Upper lobe of right lung (tissue), 1 donor: ENCODE data around the gene TSG101. TPM values are rescaled to one million over a fixed set of nuclear protein-coding genes. Genes with fewer than 3 reads are reported as not detected.

Source experiments
- ATAC-seq: fragments of 200-7000 bp; cut with Tn5 transposase; one replicate; pipeline ENCODE4 v1.9.1; 2020; ENCODE audit warnings: mild to moderate bottlenecking, moderate library complexity
- DNase-seq: peaks from one replicate; pipeline ENCODE4 v3.0.0-alpha.2; 2020
- H3K27ac ChIP-seq: fragments of 200-600 bp; one replicate; pipeline ENCODE4 v1.8.0; 2022
- H3K27me3 ChIP-seq: fragments of 200-600 bp; one replicate; pipeline ENCODE4 v1.8.0; 2022; ENCODE audit warnings: mild to moderate bottlenecking
- H3K36me3 ChIP-seq: fragments of 200-600 bp; one replicate; pipeline ENCODE4 v1.8.0; 2022
- H3K4me1 ChIP-seq: fragments of 200-600 bp; one replicate; pipeline ENCODE4 v1.8.0; 2022
- H3K4me3 ChIP-seq: fragments of 200-600 bp; one replicate; pipeline ENCODE4 v1.8.0; 2022; ENCODE audit warnings: mild to moderate bottlenecking
- H3K9me3 ChIP-seq: fragments of 200-600 bp; one replicate; pipeline ENCODE4 v1.8.0; 2022
- CTCF ChIP-seq: fragments of 200-600 bp; IDR thresholded peaks from one replicate; pipeline ENCODE4 v1.8.0; 2022; ENCODE audit warnings: antibody characterized with exemption
- intact Hi-C: fragments of 100-400 bp; cut with DNase I; formaldehyde crosslinking; loops from one replicate; pipeline ENCODE4 v1.11.0; 2022
- total RNA-seq: library from RNA; stranded (reverse); fragmentation: NEBNext Ultra II Directional; extraction: Animal tissue kit (Norgen Biotek cat#: 25700); gene quantifications from one replicate; pipeline ENCODE4 v1.2.1, GENCODE V29; 2021
- donor health status: DM: no; HTN: yes; CAD: no; lungs with severe emphysema.

Gene TSG101
- total RNA-seq, 1 donor from 2014 or later: 46.6 TPM

DNA sequence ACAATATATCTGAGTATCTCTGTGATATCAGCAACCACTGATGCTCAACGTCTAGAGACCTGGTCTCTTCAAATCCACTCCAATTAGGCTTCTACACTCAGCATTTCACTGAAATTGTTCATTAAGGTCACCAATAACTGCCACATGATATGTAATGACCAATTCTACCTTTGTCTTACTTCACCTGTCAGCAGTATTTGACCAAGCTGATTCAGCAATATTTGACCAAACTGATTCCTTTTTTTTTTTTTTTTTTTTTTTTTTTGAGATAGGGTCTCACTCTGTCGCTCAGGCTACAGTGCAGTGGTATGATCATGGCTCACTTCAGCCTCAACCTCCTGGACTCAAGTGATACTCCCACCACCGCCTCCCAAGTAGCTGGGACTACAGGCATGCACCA lies 5.6 kb downstream of the TSG101 start:
- Histone ChIP-seq H3K27me3 (no peaks in the 10 kb centered on the region), H3K4me1 (peaks cover 11% of the 10 kb centered on the region), H3K4me3 (no peak overlapping the region), H3K9me3 (no peaks in the 10 kb centered on the region), H3K27ac (no peak overlapping the region), H3K36me3 (peaks cover 30% of the 10 kb centered on the region)
- intact Hi-C loops: no loop called here
- ATAC-seq (no peak), DNase-seq (no peak)
- no peak for TF ChIP-seq CTCF

- ATAC-seq: no peak
- H3K27ac ChIP-seq: no peak overlapping the region
- H3K4me1 ChIP-seq: no peaks in the 10 kb centered on the region
- no peak overlapping the region for H3K4me3 ChIP-seq
- H3K27me3 ChIP-seq: no peaks in the 10 kb centered on the region
- DNase-seq: no peak
- intact Hi-C loops: no loop called here
- peaks cover 94% of the 10 kb centered on the region for H3K36me3 ChIP-seq
- TF ChIP-seq CTCF: no peak
- H3K9me3 ChIP-seq: no peaks in the 10 kb centered on the region
These were observed 24.4 kb downstream of the TSG101 start for GRCh38 chr11:18502352-18502751.

DNA sequence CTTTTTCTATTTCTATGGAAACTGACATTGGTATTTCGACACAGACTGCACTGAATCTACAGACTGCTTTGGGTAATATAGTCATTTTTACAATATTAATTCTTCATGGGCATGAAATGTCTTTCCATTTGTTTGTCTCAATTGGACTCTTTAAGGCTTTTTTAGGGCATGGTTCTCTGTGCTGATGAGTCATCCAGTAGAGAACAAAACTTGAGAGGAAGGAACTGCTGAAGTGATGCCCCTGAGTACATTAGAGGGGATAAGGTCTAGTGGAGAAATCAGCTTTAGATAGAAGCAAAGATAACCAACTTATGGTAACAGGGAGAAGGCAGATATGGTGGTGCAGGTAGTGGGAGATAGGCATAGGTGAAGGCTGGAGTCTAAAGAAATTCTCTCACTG lies 25.1 kb downstream of the TSG101 start:
- Histone ChIP-seq H3K27me3 (no peaks in the 10 kb centered on the region), H3K4me3 (no peak overlapping the region), H3K27ac (no peak overlapping the region), H3K4me1 (no peaks in the 10 kb centered on the region), H3K9me3 (no peaks in the 10 kb centered on the region), H3K36me3 (peaks cover 89% of the 10 kb centered on the region)
- intact Hi-C loops: no loop called here
- no peak for TF ChIP-seq CTCF
- DNase-seq (no peak), ATAC-seq (no peak)

- no peak overlapping the region for H3K4me3 ChIP-seq
- H3K27me3 ChIP-seq: no peaks in the 10 kb centered on the region
- no peak overlapping the region for H3K27ac ChIP-seq
- TF ChIP-seq CTCF: no peak
- H3K9me3 ChIP-seq: no peaks in the 10 kb centered on the region
- peaks cover 71% of the 10 kb centered on the region for H3K36me3 ChIP-seq
- H3K4me1 ChIP-seq: no peaks in the 10 kb centered on the region
- no peak for ATAC-seq
- intact Hi-C loops: no loop called here
- DNase-seq: no peak
These were observed 28.7 kb downstream of the TSG101 start for GRCh38 chr11:18498039-18498438.

DNA sequence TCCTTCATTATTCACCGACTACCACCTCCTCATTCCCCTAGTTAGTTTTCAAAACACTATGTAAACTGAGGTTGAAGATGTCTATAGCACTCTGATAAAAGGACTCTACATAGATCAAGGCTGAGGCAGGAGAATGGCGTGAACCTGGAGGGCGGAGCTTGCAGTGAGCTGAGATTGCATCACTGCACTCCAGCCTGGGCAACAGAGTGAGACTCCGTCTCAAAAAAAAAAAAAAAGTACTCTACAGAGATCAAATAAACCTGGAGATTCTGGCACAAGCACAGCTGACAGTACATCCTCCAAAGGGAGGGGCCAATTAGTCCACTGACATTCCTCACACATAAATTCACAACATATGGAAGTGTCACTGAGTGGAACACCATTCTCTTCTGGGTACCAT lies 31.0 kb downstream of the TSG101 start:
- ATAC-seq (peak; percentile 40), DNase-seq (no peak)
- no peak overlapping the region for H3K4me3 ChIP-seq
- intact Hi-C loops: no loop called here
- no peaks in the 10 kb centered on the region for H3K9me3 ChIP-seq
- no peaks in the 10 kb centered on the region for H3K27me3 ChIP-seq
- TF ChIP-seq CTCF: no peak
- no peak overlapping the region for H3K27ac ChIP-seq
- peaks cover 6% of the 10 kb centered on the region for H3K4me1 ChIP-seq
- H3K36me3 ChIP-seq: peaks cover 58% of the 10 kb centered on the region

DNA sequence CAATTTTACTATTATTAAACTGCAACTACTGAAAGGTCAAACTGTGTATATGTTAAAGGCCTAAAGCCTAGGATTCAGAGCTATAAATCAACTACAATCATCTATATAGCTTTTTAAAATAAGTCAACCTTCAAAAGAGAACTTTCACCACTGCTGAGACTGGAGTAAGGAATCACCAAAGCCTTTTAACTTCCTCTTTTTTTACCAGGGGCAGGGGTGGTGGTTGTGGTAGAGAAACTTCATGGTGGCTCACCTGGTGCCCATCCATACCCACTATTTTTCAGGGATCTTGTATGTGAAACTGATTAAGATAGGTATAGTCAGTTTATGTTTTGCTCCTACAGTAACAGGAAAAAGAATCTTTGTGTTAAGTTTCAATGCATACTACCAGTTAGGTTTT lies 31.5 kb downstream of the TSG101 start:
- no peak for TF ChIP-seq CTCF
- H3K27ac ChIP-seq: no peak overlapping the region
- peaks cover 9% of the 10 kb centered on the region for H3K4me1 ChIP-seq
- no peaks in the 10 kb centered on the region for H3K9me3 ChIP-seq
- no peak for DNase-seq
- ATAC-seq: no peak
- H3K4me3 ChIP-seq: no peak overlapping the region
- intact Hi-C loops: no loop called here
- H3K36me3 ChIP-seq: peaks cover 58% of the 10 kb centered on the region
- no peaks in the 10 kb centered on the region for H3K27me3 ChIP-seq
